H9 (cell line): ENCODE results near the gene GGTLC2. TPM values are rescaled to one million over a fixed set of nuclear protein-coding genes. Genes with fewer than 3 reads are reported as not detected.

Experiments used
- DNase-seq: peaks from one replicate; pipeline ENCODE4 v3.0.0-alpha.2; 2017
- H2AFZ ChIP-seq: one replicate; pipeline ENCODE4 v1.6.1; 2013; ENCODE audit warnings: mild to moderate bottlenecking, low read length, control low read depth, moderate library complexity
- H2AK5ac ChIP-seq: 2 replicates; pipeline ENCODE4 v1.6.1; 2013; ENCODE audit warnings: low read length, control low read depth, mixed read lengths; ENCODE audit not compliant: insufficient read length
- H2BK120ac ChIP-seq: one replicate; pipeline ENCODE4 v1.6.1; 2013; ENCODE audit warnings: low read depth, mild to moderate bottlenecking, low read length, control low read depth, inconsistent platforms; ENCODE audit not compliant: poor library complexity, severe bottlenecking
- H2BK12ac ChIP-seq: 2 replicates; pipeline ENCODE4 v1.6.1; 2013; ENCODE audit warnings: low read length, control low read depth, mixed read lengths, low read depth; ENCODE audit not compliant: insufficient read length
- H2BK15ac ChIP-seq: 2 replicates; pipeline ENCODE4 v1.6.1; 2013; ENCODE audit warnings: low read depth, low read length, control low read depth
- H2BK20ac ChIP-seq: one replicate; pipeline ENCODE4 v1.6.1; 2013; ENCODE audit warnings: low read depth, mild to moderate bottlenecking, low read length, control low read depth, inconsistent platforms; ENCODE audit not compliant: poor library complexity, severe bottlenecking
- H2BK5ac ChIP-seq: 2 replicates; pipeline ENCODE4 v1.6.1; 2013; ENCODE audit warnings: low read length, control low read depth, mixed read lengths; ENCODE audit not compliant: insufficient read length
- H3K14ac ChIP-seq: 2 replicates; pipeline ENCODE4 v1.6.1; 2013; ENCODE audit warnings: low read length, control low read depth; ENCODE audit not compliant: insufficient read depth
- H3K18ac ChIP-seq: 2 replicates; pipeline ENCODE4 v1.6.1; 2013; ENCODE audit warnings: low read depth, mild to moderate bottlenecking, mixed read lengths, low read length, control low read depth; ENCODE audit not compliant: insufficient read length
- H3K23ac ChIP-seq: 2 replicates; pipeline ENCODE4 v1.6.1; 2013; ENCODE audit warnings: low read length, control low read depth, mixed read lengths, low read depth; ENCODE audit not compliant: insufficient read length
- H3K23me2 ChIP-seq: 2 replicates; pipeline ENCODE4 v1.6.1; 2013; ENCODE audit warnings: low read depth, mild to moderate bottlenecking, mixed read lengths, low read length, control low read depth; ENCODE audit not compliant: insufficient read length, poor library complexity, severe bottlenecking
- H3K27ac ChIP-seq: 2 replicates; pipeline ENCODE4 v1.5.1; 2013; ENCODE audit warnings: low read length, control low read depth, mixed read lengths, low read depth; ENCODE audit not compliant: insufficient read length
- H3K27me3 ChIP-seq: 2 replicates; pipeline ENCODE4 v1.6.1; 2013; ENCODE audit warnings: low read length, control low read depth, inconsistent platforms; ENCODE audit not compliant: insufficient read depth
- H3K4ac ChIP-seq: 2 replicates; pipeline ENCODE4 v1.6.1; 2013; ENCODE audit warnings: low read depth, mild to moderate bottlenecking, control low read depth, inconsistent platforms, low read length, moderate library complexity
- H3K4me1 ChIP-seq: 2 replicates; pipeline ENCODE4 v1.6.1; 2013; ENCODE audit warnings: low read length, control low read depth, inconsistent platforms; ENCODE audit not compliant: insufficient read depth
- H3K4me2 ChIP-seq: 2 replicates; pipeline ENCODE4 v1.6.1; 2013; ENCODE audit warnings: low read length, control low read depth, mixed read lengths; ENCODE audit not compliant: insufficient read length, insufficient read depth
- H3K56ac ChIP-seq: 2 replicates; pipeline ENCODE4 v1.6.1; 2013; ENCODE audit warnings: low read depth, mild to moderate bottlenecking, mixed read lengths, low read length, control low read depth; ENCODE audit not compliant: insufficient read length
- H3K79me1 ChIP-seq: 2 replicates; pipeline ENCODE4 v1.6.1; 2013; ENCODE audit warnings: low read depth, mild to moderate bottlenecking, moderate library complexity, low read length, control low read depth, inconsistent platforms; ENCODE audit not compliant: insufficient read depth, poor library complexity, severe bottlenecking
- H3K79me2 ChIP-seq: 2 replicates; pipeline ENCODE4 v1.6.1; 2013; ENCODE audit warnings: low read length, control low read depth, inconsistent platforms; ENCODE audit not compliant: insufficient read depth
- H3K9ac ChIP-seq: 2 replicates; pipeline ENCODE4 v1.6.1; 2013; ENCODE audit warnings: low read length, control low read depth, mixed read lengths; ENCODE audit not compliant: insufficient read length; ENCODE audit errors: extremely low read depth
- H3K9me3 ChIP-seq: one replicate; pipeline ENCODE4 v1.6.1; 2013; ENCODE audit warnings: low read depth, low read length, inconsistent platforms; ENCODE audit not compliant: control insufficient read depth
- H3T11ph ChIP-seq: one replicate; pipeline ENCODE4 v1.6.1; 2013; ENCODE audit warnings: mild to moderate bottlenecking, low read length, control low read depth, inconsistent platforms
- H4K20me1 ChIP-seq: one replicate; pipeline ENCODE4 v1.6.1; 2013; ENCODE audit not compliant: control insufficient read depth, insufficient read length, insufficient read depth
- H4K5ac ChIP-seq: 2 replicates; pipeline ENCODE4 v1.6.1; 2013; ENCODE audit warnings: low read depth, mild to moderate bottlenecking, mixed read lengths, low read length, control low read depth; ENCODE audit not compliant: insufficient read length
- H4K8ac ChIP-seq: replicated peaks from 2 replicates; pipeline ENCODE4 v1.6.1; 2013; ENCODE audit warnings: low read length, control low read depth, mixed read lengths, low read depth; ENCODE audit not compliant: insufficient read length
- H4K91ac ChIP-seq: 2 replicates; pipeline ENCODE4 v1.6.1; 2013; ENCODE audit warnings: low read depth, mild to moderate bottlenecking, moderate library complexity, mixed read lengths, low read length, control low read depth; ENCODE audit not compliant: insufficient read length
- H3K27ac Mint-ChIP-seq, 3 experiments: 2 replicates in 2 of 3; 3 replicates in 1 of 3; pipeline ENCODE4 v1.8.0; 2020 to 2021; ENCODE audit warnings: mixed read lengths in 3 of 3, mild to moderate bottlenecking in 1 of 3, moderate library complexity in 1 of 3
- H3K27me3 Mint-ChIP-seq: 2 replicates; pipeline ENCODE4 v1.8.0; 2021; ENCODE audit warnings: low read depth, mild to moderate bottlenecking, moderate library complexity, mixed read lengths
- H3K36me3 Mint-ChIP-seq, 3 experiments: 2 replicates in 2 of 3; 3 replicates in 1 of 3; pipeline ENCODE4 v1.8.0; 2020 to 2021; ENCODE audit warnings: low read depth in 3 of 3, mixed read lengths in 3 of 3; ENCODE audit not compliant: insufficient read depth in 1 of 3
- H3K4me1 Mint-ChIP-seq, 2 experiments: 2 replicates each; pipeline ENCODE4 v1.8.0; 2020; ENCODE audit warnings: mixed read lengths in 2 of 2
- H3K4me3 Mint-ChIP-seq, 2 experiments: 2 replicates in 1 of 2; 3 replicates in 1 of 2; pipeline ENCODE4 v1.8.0; 2020 to 2021; ENCODE audit warnings: mild to moderate bottlenecking in 2 of 2, mixed read lengths in 2 of 2, moderate library complexity in 1 of 2
- H3K9me3 Mint-ChIP-seq, 2 experiments: 2 replicates in 1 of 2; 3 replicates in 1 of 2; pipeline ENCODE4 v1.8.0; 2020; ENCODE audit warnings: mild to moderate bottlenecking in 2 of 2, mixed read lengths in 2 of 2, moderate library complexity in 1 of 2
- CTCF ChIP-seq: fragments of 200-600 bp; sonication (generic); conservative IDR thresholded peaks from 3 replicates; pipeline ENCODE4 v1.8.0; 2021; ENCODE audit warnings: antibody characterized with exemption, mild to moderate bottlenecking
- WGBS: extraction: QIAGEN DNeasy Blood & Tissue Kit; methylation state at CpG from one replicate; pipeline ENCODE4 v1.1.7; 2013; ENCODE audit warnings: missing lambda C conversion rate, low lambda C conversion rate, mixed read lengths; ENCODE audit not compliant: insufficient read length; ENCODE audit errors: extremely low coverage; 5-methylcytosine and 5-hydroxymethylcytosine counted together
- total RNA-seq: library from RNA; stranded (reverse); gene quantifications from 2 replicates; pipeline ENCODE4 v1.2.1, GENCODE V29; 2021

The GGTLC2 gene
- total RNA-seq, 1 experiment from 2014 or later, result not detected

GRCh38 chr22:22616636-22617035, 27.8 kb upstream of the GGTLC2 start:
- no peak for TF ChIP-seq CTCF
- peaks cover 34% of the 10 kb centered on the region; the same call in 1 of the 2 replicates for H3K27me3 ChIP-seq

More at GRCh38 chr22:22616636-22617035, 27.8 kb upstream of the GGTLC2 start:
- Mint-ChIP-seq H3K9me3 (peaks cover 0 to 2% of the 10 kb centered on the region in 2 experiments; a peak in 1 of 5 replicates), H3K27me3 (peaks cover 98% of the 10 kb centered on the region), H3K27ac (no peak overlapping the region), H3K4me1 (peaks cover 0 to 8% of the 10 kb centered on the region in 2 experiments; a peak in 1 of 4 replicates), H3K4me3 (no peak overlapping the region), H3K36me3 (no peaks in the 10 kb centered on the region)
- WGBS, result no CpG with 5 or more reads among the region's 5 CpGs
- Histone ChIP-seq H3K79me2 (no peaks in the 10 kb centered on the region), H2AFZ (no peak overlapping the region), H3K56ac (no peak overlapping the region), H3K79me1 (no peaks in the 10 kb centered on the region), H4K8ac (no peak overlapping the region), H2AK5ac (no peak overlapping the region), H2BK15ac (no peak overlapping the region), H3K27ac (no peak overlapping the region), H3K4me1 (no peaks in the 10 kb centered on the region), H2BK5ac (no peak overlapping the region), H4K20me1 (no peaks in the 10 kb centered on the region), H3K14ac (no peak overlapping the region), H4K5ac (no peak overlapping the region), H4K91ac (no peak overlapping the region), H2BK20ac (no peak overlapping the region), H2BK120ac (no peak overlapping the region), H3K23me2 (no peaks in the 10 kb centered on the region), H3K23ac (no peak overlapping the region), H3K4me2 (no peak overlapping the region), H3K9ac (no peak overlapping the region), H3K18ac (no peak overlapping the region), H3K9me3 (no peaks in the 10 kb centered on the region), H2BK12ac (no peak overlapping the region), H3K4ac (no peak overlapping the region), H3T11ph (no peak overlapping the region)
- DNase-seq, result no peak
